T-helper 2 cell treated with Interferon-gamma antibody and Interleukin-4, amounts not matched to agents 5 μg/mL and 100 μg/mL, for 36 hours (primary cell): ENCODE measurements around the gene KXD1.
"Not testable (repeated sequence)": the region's sequence is repeated elsewhere in the genome, so short reads cannot be mapped to it uniquely, and the experiment has no call there.

Experiments
- DNase-seq: peaks from one replicate; pipeline ENCODE4 v3.0.0; 2021; ENCODE audit warnings: low spot score
- H3K27ac Mint-ChIP-seq: one replicate; pipeline ENCODE4 v1.8.0; 2021; ENCODE audit warnings: mild to moderate bottlenecking, mixed read lengths
- H3K27me3 Mint-ChIP-seq: one replicate; pipeline ENCODE4 v1.8.0; 2021; ENCODE audit warnings: low read depth, mixed read lengths
- H3K36me3 Mint-ChIP-seq: one replicate; pipeline ENCODE4 v1.8.0; 2021; ENCODE audit warnings: low read depth, mixed read lengths
- H3K4me1 Mint-ChIP-seq: one replicate; pipeline ENCODE4 v1.8.0; 2021; ENCODE audit warnings: low read depth, mixed read lengths
- H3K4me3 Mint-ChIP-seq: one replicate; pipeline ENCODE4 v1.8.0; 2022; ENCODE audit warnings: mild to moderate bottlenecking, moderate library complexity, mixed read lengths
- H3K9me3 Mint-ChIP-seq: one replicate; pipeline ENCODE4 v1.8.0; 2021; ENCODE audit warnings: mixed read lengths

KXD1 gene

DNA sequence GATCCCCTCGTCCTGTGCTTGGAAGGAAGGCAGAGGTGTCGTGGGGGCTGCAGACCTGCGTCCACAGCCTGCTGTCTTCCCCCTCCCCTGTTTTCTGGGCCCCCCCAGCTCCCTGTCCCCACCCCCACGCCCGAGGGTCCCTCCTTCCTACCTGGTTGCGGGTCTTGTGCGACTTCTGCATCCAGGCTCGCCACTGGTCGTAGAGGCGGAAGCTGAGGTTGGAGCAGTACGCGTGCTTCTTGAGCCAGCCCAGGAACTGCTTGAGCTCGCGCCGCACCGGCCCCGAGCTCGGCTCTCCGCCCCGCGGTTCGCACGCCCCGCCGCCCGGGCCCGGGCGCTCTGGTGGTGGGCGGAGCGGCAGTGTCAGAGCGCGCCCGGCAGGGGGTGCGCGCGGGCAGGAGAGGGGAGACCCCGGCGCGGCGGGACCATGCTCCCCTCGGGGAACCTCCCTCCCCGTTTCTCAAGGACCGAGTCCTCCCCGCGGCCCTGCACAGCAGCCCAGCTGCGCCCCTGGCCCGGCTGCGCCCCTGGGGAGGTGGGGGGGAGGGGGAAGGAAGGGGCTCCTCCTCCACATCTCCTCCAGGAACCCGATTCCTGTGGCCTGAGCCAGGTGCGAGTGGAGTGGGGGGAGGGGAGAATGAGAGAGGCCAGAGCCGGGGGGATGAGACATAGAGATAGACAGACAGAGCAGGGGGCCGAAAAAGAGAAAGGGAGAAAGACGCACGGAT lies 36.6 kb downstream of the KXD1 start:
- Mint-ChIP-seq H3K4me1 (peaks cover 13% of the 10 kb centered on the region), H3K4me3 (peak overlapping the region; percentile 55), H3K27ac (peak overlapping the region; percentile 34), H3K9me3 (no peaks in the 10 kb centered on the region), H3K36me3 (peaks cover 14% of the 10 kb centered on the region), H3K27me3 (peaks cover 17% of the 10 kb centered on the region)
- peak; percentile 70 for DNase-seq

DNA sequence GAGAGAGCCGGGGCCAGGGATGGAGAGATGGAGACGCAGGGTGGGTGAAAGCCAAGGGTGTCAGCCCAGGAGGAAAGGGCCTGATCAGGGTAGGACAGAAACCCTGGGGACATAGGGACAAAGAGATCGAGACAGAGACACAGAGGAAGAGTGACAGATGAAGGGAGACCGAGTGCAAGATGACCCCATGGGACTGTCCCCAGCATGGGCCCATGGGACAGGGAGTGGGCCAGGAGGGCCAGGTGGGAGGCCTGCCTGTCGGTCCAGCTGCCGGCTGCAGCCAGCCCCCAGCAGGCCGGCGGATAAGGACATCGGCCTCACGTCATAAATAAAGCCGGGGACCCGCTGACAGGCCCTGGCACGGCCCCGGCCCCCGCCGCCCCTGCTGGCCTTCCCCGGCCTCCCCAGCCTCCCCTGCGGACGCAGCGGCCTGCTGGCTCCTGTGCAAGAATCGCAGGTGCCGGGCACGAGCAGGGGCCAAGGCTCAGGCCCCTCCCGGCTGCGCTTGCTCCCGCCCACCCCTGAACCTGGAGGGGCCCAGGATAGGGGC lies 37.2 kb downstream of the KXD1 start:
- Mint-ChIP-seq H3K9me3 (no peaks in the 10 kb centered on the region), H3K27ac (peak overlapping the region; percentile 34), H3K27me3 (peaks cover 17% of the 10 kb centered on the region), H3K4me3 (peak overlapping the region; percentile 55), H3K4me1 (peaks cover 9% of the 10 kb centered on the region), H3K36me3 (peaks cover 11% of the 10 kb centered on the region)
- DNase-seq: no peak

DNA sequence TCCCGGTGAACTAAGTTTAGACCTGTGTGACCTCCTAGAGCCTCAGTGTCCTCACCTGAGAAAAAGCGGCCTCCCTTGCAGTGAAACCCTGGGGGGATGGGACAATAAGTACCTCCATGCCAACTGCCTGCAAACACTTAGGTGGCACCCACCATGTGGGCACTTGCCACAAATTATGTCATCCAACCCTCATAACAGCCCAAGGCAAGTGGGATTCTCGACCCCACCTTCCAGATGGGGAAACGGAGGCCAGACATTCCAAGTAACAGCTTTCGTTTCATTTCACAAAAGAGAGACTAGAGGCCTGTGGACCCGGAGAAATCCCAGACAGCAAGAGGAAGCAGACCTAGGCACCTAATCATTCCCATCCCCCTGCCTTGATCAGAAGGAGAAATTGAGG lies 37.8 kb downstream of the KXD1 start:
- DNase-seq: no peak
- Mint-ChIP-seq H3K27me3 (peaks cover 17% of the 10 kb centered on the region), H3K27ac (no peak overlapping the region), H3K4me3 (peak overlapping the region; percentile 36), H3K36me3 (peaks cover 6% of the 10 kb centered on the region), H3K4me1 (peaks cover 7% of the 10 kb centered on the region), H3K9me3 (no peaks in the 10 kb centered on the region)

DNA sequence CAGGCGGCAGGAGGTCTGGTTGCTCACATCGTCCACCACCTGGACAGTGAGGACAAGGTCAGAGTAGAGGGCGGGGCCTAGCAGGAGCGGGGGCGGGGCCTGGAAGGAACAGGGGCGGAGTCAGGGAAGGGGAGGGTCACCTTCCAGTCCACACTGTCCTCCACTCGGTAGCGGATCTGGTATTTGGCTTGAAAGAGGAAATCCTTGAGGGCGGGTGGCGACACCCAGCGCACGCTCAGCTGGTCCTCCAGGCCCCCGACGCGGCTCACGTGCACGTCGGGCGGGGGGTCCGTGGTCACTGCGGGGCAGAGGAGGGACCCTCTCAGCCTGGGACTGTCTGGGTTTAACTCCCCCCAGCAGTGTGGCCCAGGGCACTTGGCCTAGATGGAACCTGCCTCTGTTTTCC lies 39.1 kb downstream of the KXD1 start:
- no peak overlapping the region for H3K27ac Mint-ChIP-seq
- H3K4me3 Mint-ChIP-seq: no peak overlapping the region

DNA sequence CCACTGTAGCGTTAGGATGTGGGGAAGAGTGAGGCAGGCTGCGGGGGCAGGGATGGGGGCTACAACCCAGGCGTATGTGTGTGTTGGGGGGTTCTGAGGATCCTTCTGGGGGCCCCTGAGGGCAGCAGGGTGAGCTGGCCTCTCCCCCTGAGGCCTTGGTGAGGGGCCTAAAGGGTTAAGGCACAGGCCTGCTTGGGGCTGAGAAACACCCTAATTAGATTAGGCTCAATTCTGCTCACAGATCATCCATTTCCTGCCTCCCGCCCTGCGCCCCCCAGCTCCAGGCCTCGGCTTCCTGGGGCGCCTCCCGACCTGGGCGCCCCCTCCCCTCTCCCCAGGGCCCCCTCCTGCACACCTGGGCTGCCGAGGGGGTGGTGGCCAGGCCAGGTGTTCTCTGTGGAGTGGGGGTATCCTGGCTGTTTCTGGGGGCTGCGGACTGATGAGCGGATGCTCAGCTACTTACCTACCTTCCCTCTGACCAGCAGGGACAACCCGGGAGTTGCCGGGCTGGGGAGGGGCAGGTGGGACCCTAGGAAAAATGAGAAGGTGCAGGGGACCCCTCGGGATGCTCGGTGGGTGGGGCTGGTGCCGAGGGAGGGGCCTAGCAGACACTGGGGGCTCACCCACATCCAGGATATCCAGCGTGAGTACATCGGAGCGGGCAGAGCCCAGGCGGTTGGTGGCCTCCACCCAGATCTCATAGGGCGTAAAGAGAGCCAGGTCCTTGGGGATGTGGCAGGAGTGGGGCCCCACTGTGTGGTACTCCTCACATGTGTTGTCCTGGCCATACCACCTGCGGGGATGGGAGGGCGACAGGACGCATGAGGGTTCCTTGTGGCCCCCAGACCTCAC lies 40.4 kb downstream of the KXD1 start:
- Mint-ChIP-seq H3K27me3 (peaks cover 26% of the 10 kb centered on the region), H3K4me1 (peaks cover 7% of the 10 kb centered on the region), H3K36me3 (no peaks in the 10 kb centered on the region), H3K9me3 (no peaks in the 10 kb centered on the region), H3K4me3 (no peak overlapping the region), H3K27ac (no peak overlapping the region)
- DNase-seq: no peak

More for the DNA sequence above, 39.1 kb downstream of the KXD1 start:
- DNase-seq: no peak
- Mint-ChIP-seq H3K36me3 (no peaks in the 10 kb centered on the region), H3K9me3 (no peaks in the 10 kb centered on the region), H3K27me3 (peaks cover 17% of the 10 kb centered on the region), H3K4me1 (peaks cover 7% of the 10 kb centered on the region)

DNA sequence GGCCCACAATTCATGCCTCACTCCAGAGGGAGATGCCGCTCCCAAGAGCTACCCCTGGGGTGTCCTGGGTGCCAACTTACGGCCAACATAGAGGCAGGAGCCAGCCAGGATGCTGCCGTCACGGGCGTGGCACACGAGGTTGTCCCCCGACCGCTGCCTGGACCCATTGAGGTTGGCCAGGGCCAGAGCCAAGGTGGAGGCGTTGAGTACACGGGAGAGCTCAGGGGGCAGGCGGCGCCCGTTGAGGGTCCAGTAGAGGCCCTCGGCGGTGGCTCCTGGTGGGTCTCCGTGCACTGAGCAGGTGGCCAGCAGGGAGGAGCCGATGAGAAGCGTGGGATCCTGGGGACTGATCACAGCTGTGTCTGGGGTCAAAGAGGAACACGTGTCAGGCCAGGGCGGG lies 41.8 kb downstream of the KXD1 start:
- Mint-ChIP-seq H3K4me3 (no peak overlapping the region), H3K27me3 (peaks cover 35% of the 10 kb centered on the region), H3K36me3 (no peaks in the 10 kb centered on the region), H3K27ac (no peak overlapping the region), H3K4me1 (peaks cover 5% of the 10 kb centered on the region), H3K9me3 (no peaks in the 10 kb centered on the region)
- no peak for DNase-seq

DNA sequence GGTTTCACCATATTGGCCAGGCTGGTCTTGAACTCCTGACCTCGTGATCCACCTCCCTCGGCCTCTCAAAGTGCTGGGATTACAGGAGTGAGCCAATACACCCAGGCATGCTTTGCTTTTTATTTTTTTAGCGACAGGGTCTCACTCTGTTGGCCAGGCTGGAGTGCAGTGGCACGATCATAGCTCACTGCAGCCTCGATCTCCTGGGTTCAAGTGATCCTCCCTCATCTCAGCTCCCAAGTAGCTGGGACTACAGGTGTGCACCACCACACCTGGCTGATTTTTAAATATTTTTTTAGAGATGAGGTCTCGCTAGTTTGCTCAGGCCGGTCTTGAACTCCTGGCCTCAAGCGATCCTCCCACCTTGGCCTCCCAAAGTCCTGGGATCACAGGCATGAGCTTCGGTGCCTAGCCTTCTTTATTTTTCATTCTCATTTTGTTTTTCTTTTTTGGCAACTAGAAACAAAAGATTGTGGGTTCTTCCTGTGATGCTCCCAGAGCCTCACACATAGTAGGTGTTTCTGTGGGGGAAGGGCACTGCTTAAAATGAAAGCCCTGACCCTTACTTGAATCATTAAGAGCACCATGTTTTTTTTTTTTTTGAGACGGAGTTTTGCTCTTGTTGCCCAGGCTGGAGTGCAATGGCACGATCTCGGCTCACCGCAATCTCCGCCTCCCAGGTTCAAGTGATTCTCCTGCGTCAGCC lies 43.2 kb downstream of the KXD1 start:
- H3K4me1 Mint-ChIP-seq, DNase-seq, H3K9me3 Mint-ChIP-seq, H3K36me3 Mint-ChIP-seq, H3K4me3 Mint-ChIP-seq, H3K27ac Mint-ChIP-seq: not testable (repeated sequence)
- peaks cover 39% of the 10 kb centered on the region for H3K27me3 Mint-ChIP-seq

DNA sequence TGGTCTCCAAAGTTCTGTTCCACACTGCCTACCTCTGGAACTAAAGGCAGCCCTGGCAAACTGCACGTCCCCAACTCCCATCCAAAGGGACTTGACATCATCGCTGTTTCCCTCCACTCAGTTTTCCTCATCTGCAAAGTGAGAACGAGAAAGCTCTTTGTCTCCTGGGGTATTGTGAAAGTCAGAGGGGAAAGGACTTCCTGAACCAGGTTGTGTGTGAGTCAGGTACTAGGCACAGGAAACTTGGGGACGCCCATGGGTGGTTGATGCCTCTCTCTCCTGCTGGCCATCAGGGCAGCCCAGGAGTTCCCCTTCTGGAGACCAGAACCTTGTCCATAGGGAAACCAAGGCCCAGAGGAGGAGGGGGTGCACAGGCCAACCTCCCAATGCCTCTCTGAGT lies 44.2 kb downstream of the KXD1 start:
- DNase-seq: no peak
- no peak overlapping the region for H3K27ac Mint-ChIP-seq
- H3K9me3 Mint-ChIP-seq: no peaks in the 10 kb centered on the region
- H3K36me3 Mint-ChIP-seq: no peaks in the 10 kb centered on the region
- no peak overlapping the region for H3K4me3 Mint-ChIP-seq
- H3K27me3 Mint-ChIP-seq: peaks cover 33% of the 10 kb centered on the region
- no peaks in the 10 kb centered on the region for H3K4me1 Mint-ChIP-seq

DNA sequence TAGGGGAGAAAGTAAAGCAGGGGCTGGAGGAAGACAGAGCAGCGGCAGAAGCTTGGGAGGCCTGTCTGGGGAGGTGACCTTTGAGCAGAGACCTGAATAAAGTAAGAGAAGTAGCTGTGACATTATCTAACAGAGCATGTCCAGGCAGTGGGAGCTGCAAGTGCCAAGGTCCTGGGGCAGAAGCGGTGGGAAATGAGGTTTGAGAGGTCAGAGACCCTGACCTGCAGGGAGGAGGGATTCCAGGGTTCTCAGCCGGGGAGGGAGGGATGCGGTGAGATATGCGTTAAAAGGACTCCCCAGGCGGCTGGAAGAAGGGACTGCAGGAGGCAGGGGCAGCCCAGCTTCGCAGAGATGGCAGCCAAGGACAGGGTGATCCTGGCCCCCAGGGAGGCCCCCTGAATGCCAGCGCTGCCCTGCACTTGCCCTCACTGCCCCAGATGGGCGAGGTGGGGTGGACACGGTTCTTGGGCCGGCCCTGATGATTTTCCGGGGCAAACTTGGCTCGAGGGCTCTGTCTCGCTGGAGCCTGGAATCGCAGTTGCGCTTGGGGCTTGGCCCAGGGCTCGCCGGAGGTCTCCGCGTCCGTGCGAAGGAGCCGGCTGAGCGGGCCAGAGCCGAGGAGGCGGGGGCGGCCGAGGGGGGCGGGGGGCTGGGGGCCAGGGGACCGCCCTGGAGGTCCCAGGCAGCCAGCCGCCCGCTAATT lies 45.7 kb downstream of the KXD1 start:
- no peak for DNase-seq
- Mint-ChIP-seq H3K4me1 (no peaks in the 10 kb centered on the region), H3K4me3 (no peak overlapping the region), H3K9me3 (no peaks in the 10 kb centered on the region), H3K36me3 (no peaks in the 10 kb centered on the region), H3K27me3 (peaks cover 45% of the 10 kb centered on the region), H3K27ac (no peak overlapping the region)

DNA sequence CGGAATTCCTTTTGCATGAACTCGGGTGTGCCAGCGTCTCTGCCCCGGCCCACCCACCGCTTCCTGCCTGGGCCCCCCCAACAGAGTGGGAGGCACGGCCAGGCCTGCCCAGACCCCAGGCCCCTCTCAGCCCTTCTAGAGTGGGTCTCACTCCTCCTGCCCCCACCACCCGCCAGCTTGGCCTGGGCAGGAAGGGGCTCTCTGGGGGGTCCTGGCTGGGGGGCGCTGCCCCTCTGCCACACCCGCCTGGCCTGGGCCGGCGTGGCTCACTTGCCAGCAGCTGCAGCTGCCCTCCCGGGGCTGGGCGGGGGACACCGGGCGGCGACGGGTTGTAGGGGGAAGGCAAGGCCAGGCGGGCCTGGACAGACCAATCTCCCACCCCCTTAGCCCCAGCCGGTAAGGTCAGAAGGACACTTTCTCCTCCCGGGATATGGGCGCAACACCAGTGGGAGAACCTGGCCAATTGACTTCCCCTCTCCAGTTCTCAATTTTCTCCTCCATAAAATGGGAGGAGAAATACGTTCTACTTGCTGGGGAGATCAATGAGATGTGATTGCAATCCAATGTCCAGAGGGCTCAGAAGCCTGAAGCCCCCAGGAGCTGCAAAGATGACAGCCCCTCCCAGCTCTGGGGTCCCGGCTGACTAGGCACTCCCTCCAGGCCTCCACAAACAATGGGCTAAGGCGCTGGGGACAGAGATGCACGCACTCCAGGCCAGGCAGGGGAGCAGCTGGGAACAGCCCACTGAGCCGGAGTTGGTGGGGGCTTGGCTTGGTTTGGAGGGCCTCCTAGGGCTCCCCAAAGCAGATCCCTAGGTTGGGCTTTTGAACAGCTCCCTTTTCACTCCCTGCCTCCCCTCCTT lies 46.5 kb downstream of the KXD1 start:
- no peak for DNase-seq
- Mint-ChIP-seq H3K4me3 (no peak overlapping the region), H3K27me3 (peaks cover 53% of the 10 kb centered on the region), H3K9me3 (no peaks in the 10 kb centered on the region), H3K27ac (no peak overlapping the region), H3K36me3 (no peaks in the 10 kb centered on the region), H3K4me1 (no peaks in the 10 kb centered on the region)

DNA sequence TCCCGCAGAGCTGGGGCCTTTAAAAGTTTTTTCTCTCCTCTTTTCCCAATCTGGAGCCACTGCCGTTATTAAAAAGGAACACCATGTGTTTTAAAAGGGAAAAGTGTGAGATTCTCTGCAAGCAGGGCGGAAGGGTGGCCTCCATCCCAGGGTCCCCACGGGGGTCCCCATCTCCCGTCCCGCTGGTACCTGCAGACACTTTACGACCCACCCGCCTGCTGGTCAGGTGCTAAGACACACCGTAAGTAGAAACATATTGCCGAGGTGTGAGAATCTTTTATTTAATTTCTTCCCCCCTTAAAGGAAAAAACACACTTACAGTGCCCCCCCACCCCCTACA lies 47.1 kb downstream of the KXD1 start:
- H3K27ac Mint-ChIP-seq: no peak overlapping the region
- no peaks in the 10 kb centered on the region for H3K36me3 Mint-ChIP-seq
- H3K4me1 Mint-ChIP-seq: no peaks in the 10 kb centered on the region
- no peaks in the 10 kb centered on the region for H3K9me3 Mint-ChIP-seq
- H3K27me3 Mint-ChIP-seq: peaks cover 59% of the 10 kb centered on the region
- no peak for DNase-seq
- H3K4me3 Mint-ChIP-seq: no peak overlapping the region

DNA sequence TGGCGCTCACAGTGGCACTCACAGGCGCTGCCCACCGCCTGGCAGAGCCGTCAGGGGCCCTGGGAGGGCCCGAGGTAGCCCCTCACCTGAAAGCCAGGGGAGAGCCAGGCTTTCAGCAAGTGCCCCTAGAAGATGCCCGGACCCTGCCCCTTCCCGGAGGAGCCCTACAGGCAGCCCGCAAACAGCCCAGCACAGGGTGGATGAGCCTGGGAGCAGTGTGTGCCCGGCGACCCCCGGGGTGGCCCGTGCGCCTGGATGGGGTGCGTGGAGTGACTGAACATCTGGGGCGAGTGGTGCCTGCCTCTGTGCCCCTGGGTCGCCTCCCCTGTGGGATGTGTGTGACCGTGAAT lies 47.5 kb downstream of the KXD1 start:
- Mint-ChIP-seq H3K4me1 (no peaks in the 10 kb centered on the region), H3K4me3 (no peak overlapping the region), H3K36me3 (no peaks in the 10 kb centered on the region), H3K27ac (no peak overlapping the region), H3K27me3 (peaks cover 63% of the 10 kb centered on the region), H3K9me3 (no peaks in the 10 kb centered on the region)
- DNase-seq: no peak
